Stomach smooth muscle (tissue), 2 donors: ENCODE measurements around the gene PMS1.
"Not testable (repeated sequence)": the region's sequence is repeated elsewhere in the genome, so short reads cannot be mapped to it uniquely, and the experiment has no call there.

Experiments
- H3K27ac ChIP-seq: one replicate; pipeline ENCODE4 v1.7.0; 2013; ENCODE audit warnings: mild to moderate bottlenecking, low read length, inconsistent platforms
- H3K27me3 ChIP-seq, 2 donors: one replicate each; pipeline ENCODE4 v1.7.0; 2013; ENCODE audit warnings: low read length in 2 of 2; ENCODE audit not compliant: insufficient read depth in 2 of 2, control insufficient read depth in 1 of 2
- H3K36me3 ChIP-seq, 2 donors: one replicate each; pipeline ENCODE4 v1.7.0; 2013; ENCODE audit warnings: low read length in 2 of 2; ENCODE audit not compliant: control insufficient read depth in 2 of 2, insufficient read depth in 2 of 2
- H3K4me1 ChIP-seq: one replicate; pipeline ENCODE4 v1.7.0; 2013; ENCODE audit warnings: low read length; ENCODE audit not compliant: control insufficient read depth, insufficient read depth
- H3K4me3 ChIP-seq, 2 donors: one replicate each; pipeline ENCODE4 v1.7.0; 2013; ENCODE audit warnings: low read length in 2 of 2
- H3K9ac ChIP-seq, 2 donors: one replicate each; pipeline ENCODE4 v1.7.0; 2013; ENCODE audit warnings: low read length in 2 of 2, mild to moderate bottlenecking in 1 of 2
- H3K9me3 ChIP-seq, 2 donors: one replicate each; pipeline ENCODE4 v1.7.0; 2013; ENCODE audit warnings: low read length in 2 of 2; ENCODE audit not compliant: control insufficient read depth in 2 of 2
- donor health status: healthy.
- donor health status: Pancreatic carcinoma.

The PMS1 gene

GRCh38 chr2:189892546-189893294, 108.5 kb downstream of the PMS1 start:
- not testable (repeated sequence) for H3K9ac ChIP-seq, H3K36me3 ChIP-seq, H3K4me3 ChIP-seq, H3K27me3 ChIP-seq, H3K27ac ChIP-seq, H3K4me1 ChIP-seq, H3K9me3 ChIP-seq

GRCh38 chr2:189896809-189897208, 112.6 kb downstream of the PMS1 start:
- H3K9ac ChIP-seq = no peak overlapping the region
- H3K4me1 ChIP-seq = no peaks in the 10 kb centered on the region
- no peaks in the 10 kb centered on the region for H3K9me3 ChIP-seq
- no peaks in the 10 kb centered on the region for H3K36me3 ChIP-seq
- H3K27ac ChIP-seq = no peak overlapping the region
- no peak overlapping the region for H3K4me3 ChIP-seq
- H3K27me3 ChIP-seq = peaks cover 0 to 3% of the 10 kb centered on the region in 2 donors

- Histone ChIP-seq H3K9me3 (no peaks in the 10 kb centered on the region), H3K4me1 (no peaks in the 10 kb centered on the region), H3K9ac (no peak overlapping the region), H3K4me3 (no peak overlapping the region), H3K27me3 (no peaks in the 10 kb centered on the region), H3K36me3 (no peaks in the 10 kb centered on the region), H3K27ac (no peak overlapping the region)
Observed at GRCh38 chr2:189899101-189899500, 114.9 kb downstream of the PMS1 start.

- Histone ChIP-seq H3K9me3 (no peaks in the 10 kb centered on the region), H3K4me1 (no peaks in the 10 kb centered on the region), H3K27ac (no peak overlapping the region), H3K9ac (no peak overlapping the region), H3K36me3 (no peaks in the 10 kb centered on the region), H3K4me3 (no peak overlapping the region), H3K27me3 (no peaks in the 10 kb centered on the region)
Observed at GRCh38 chr2:189900726-189901125, 116.5 kb downstream of the PMS1 start.

- Histone ChIP-seq H3K4me3 (no peak overlapping the region), H3K27ac (no peak overlapping the region), H3K36me3 (no peaks in the 10 kb centered on the region), H3K27me3 (no peaks in the 10 kb centered on the region), H3K9ac (no peak overlapping the region), H3K9me3 (no peaks in the 10 kb centered on the region), H3K4me1 (no peaks in the 10 kb centered on the region)
Observed at GRCh38 chr2:189901664-189902063, 117.4 kb downstream of the PMS1 start.

- no peaks in the 10 kb centered on the region for H3K36me3 ChIP-seq
- no peak overlapping the region for H3K4me3 ChIP-seq
- H3K27ac ChIP-seq = no peak overlapping the region
- H3K4me1 ChIP-seq = no peaks in the 10 kb centered on the region
- no peak overlapping the region for H3K9ac ChIP-seq
- no peaks in the 10 kb centered on the region for H3K9me3 ChIP-seq
- no peaks in the 10 kb centered on the region for H3K27me3 ChIP-seq
Observed at GRCh38 chr2:189913821-189914220, 129.6 kb downstream of the PMS1 start.

GRCh38 chr2:189916651-189917050, 132.4 kb downstream of the PMS1 start:
- Histone ChIP-seq H3K4me3 (no peak overlapping the region), H3K36me3 (no peaks in the 10 kb centered on the region), H3K9me3 (no peaks in the 10 kb centered on the region), H3K27ac (no peak overlapping the region), H3K4me1 (no peaks in the 10 kb centered on the region), H3K27me3 (no peaks in the 10 kb centered on the region), H3K9ac (no peak overlapping the region)
